Measurements from ENCODE around the gene GTSF1L. TPM values are rescaled to one million over a fixed set of nuclear protein-coding genes. Genes with fewer than 3 reads are reported as not detected.

GTSF1L gene
- total RNA-seq, 2 experiments from 2014 or later, result not detected

DNA sequence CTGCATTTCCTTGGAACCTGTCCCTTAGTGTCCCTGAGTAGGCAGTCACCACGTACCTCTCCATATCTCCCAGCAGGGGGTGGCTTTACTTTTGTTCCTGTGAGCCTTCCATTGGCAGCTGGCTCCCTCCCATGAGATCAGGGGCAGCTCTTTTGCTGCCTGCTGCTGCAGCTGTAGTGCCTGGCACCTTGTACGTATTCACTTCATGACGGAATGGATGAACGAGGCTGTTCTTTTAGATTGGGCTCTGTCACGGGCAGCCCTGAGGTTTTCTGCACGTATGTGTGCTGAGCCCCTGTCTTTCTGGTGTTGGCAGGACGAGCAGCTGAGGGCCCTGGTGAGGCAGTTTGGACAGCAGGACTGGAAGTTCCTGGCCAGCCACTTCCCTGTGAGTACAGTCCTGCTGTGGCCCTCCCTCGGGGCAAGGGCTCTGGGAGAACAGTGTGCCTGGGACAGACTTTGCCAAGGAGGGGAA, 45.3 kb downstream of the GTSF1L start:
- intact Hi-C loops (cut with micrococcal nuclease), result no loop called here
- no peak overlapping the region for H3K4me3 Mint-ChIP-seq
- H3K27me3 Mint-ChIP-seq (ENCODE audit: low read depth), result no peaks in the 10 kb centered on the region
- peaks cover 15% of the 10 kb centered on the region for H3K4me1 Mint-ChIP-seq (ENCODE audit: low read depth)
- no peak for DNase-seq
- no peaks in the 10 kb centered on the region for H3K9me3 Mint-ChIP-seq
- peak overlapping the region; percentile 56 for H3K27ac Mint-ChIP-seq
- CTCF ChIA-PET, result interaction anchor here (0.8 to 2.3 kb wide), 3 partner anchors 10 to 143 kb away, joined by 3 to 7 read pairs (median 4); no protein-coding TSS in a partner anchor
- H3K36me3 Mint-ChIP-seq (ENCODE audit: low read depth), result peaks cover 52% of the 10 kb centered on the region

DNA sequence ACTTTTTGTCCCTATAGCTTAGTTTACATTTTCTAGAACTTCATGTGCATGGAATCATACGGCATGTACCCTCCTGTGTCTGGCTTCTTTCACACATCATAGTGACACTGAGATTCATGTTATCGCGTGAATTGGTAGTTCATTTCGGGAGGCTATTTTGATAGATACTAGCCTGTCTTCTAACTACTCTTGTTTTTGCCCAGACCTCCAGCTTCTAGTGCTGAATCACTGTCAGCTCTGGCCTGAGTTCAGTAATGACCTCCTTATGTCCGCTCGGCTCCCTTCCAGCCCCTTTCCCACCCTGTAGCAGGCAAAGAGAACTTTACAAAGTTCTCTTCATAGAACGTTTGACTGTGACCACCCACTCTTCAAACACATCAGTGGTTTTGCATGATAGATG, 45.8 kb downstream of the GTSF1L start:
- no peak overlapping the region for H3K27ac Mint-ChIP-seq
- intact Hi-C loops (cut with micrococcal nuclease), result no loop called here
- H3K36me3 Mint-ChIP-seq (ENCODE audit: low read depth), result peaks cover 52% of the 10 kb centered on the region
- no peak for DNase-seq
- CTCF ChIA-PET, result interaction anchor here (0.8 to 2.3 kb wide), 3 partner anchors 11 to 143 kb away, joined by 3 to 7 read pairs (median 4); no protein-coding TSS in a partner anchor
- H3K9me3 Mint-ChIP-seq, result no peaks in the 10 kb centered on the region
- no peak overlapping the region for H3K4me3 Mint-ChIP-seq
- no peaks in the 10 kb centered on the region for H3K27me3 Mint-ChIP-seq (ENCODE audit: low read depth)
- H3K4me1 Mint-ChIP-seq (ENCODE audit: low read depth), result peaks cover 15% of the 10 kb centered on the region

DNA sequence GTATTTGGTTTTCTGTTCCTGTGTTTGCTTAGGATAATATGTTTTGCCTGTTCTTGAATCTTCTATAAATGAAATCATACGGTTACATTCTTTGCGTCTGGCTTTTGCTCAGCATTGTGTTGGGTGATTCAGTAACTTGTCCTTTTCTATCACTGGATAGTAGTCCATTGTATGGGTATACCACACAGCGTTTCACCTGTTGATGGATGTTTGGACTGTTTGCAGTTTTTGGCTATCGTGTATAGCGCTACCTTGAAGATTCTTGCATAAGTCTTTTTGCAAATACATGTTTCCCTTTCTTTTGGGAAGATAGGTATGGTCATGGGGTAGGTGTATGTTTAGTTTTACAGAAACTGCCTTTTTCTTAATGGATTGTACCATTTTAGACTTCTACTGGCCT, 50.4 kb downstream of the GTSF1L start:
- Mint-ChIP-seq H3K27me3 (ENCODE audit: low read depth) (no peaks in the 10 kb centered on the region), H3K9me3 (peaks cover 2% of the 10 kb centered on the region), H3K27ac (no peak overlapping the region), H3K4me1 (ENCODE audit: low read depth) (peaks cover 4% of the 10 kb centered on the region), H3K36me3 (ENCODE audit: low read depth) (peaks cover 62% of the 10 kb centered on the region), H3K4me3 (no peak overlapping the region)
- no peak for DNase-seq
- intact Hi-C loops (cut with micrococcal nuclease), result no loop called here
- CTCF ChIA-PET, result interaction anchor here (0.6 kb wide), 1 partner anchor 16 kb away, joined by 3 read pairs; no protein-coding TSS in a partner anchor

Other genes starting within 250 kb of the GTSF1L start
- 1 to 10 TPM; 4.7 to 7.3 TPM for gene L3MBTL1, start 219.3 kb downstream of the GTSF1L start, total RNA-seq
- under 1 TPM; 0.27 to 0.60 TPM for gene SGK2, start 168.0 kb downstream of the GTSF1L start, total RNA-seq
- gene IFT52, start 136.1 kb downstream of the GTSF1L start, total RNA-seq, result 10 to 100 TPM; 14.2 to 15.8 TPM
- gene MYBL2, start 59.9 kb downstream of the GTSF1L start, total RNA-seq, result 100 to 1,000 TPM; 102 to 106 TPM
- 1 to 10 TPM; 1.2 to 1.6 TPM for gene TOX2, start 187.8 kb upstream of the GTSF1L start, total RNA-seq